Lung (tissue), 12 donors: ENCODE measurements around the gene MYLK. TPM values are rescaled to one million over a fixed set of nuclear protein-coding genes. Genes with fewer than 3 reads are reported as not detected.

Source experiments
- ATAC-seq: fragments of 200-7000 bp; cut with Tn5 transposase; one replicate; pipeline ENCODE4 v1.9.1; 2020; ENCODE audit warnings: moderate number of reproducible peaks; ENCODE audit not compliant: insufficient read depth, low FRiP score
- DNase-seq, 3 donors: peaks; one replicate each; pipeline ENCODE4 v3.0.0-alpha.2; 2013 to 2017
- H3K27ac ChIP-seq, 2 donors: one replicate each; pipeline ENCODE4 v1.5.1; 2013; ENCODE audit warnings: mild to moderate bottlenecking in 2 of 2, moderate library complexity in 2 of 2, control low read depth in 1 of 2, inconsistent platforms in 1 of 2, low read depth in 1 of 2, low read length in 1 of 2
- H3K27me3 ChIP-seq, 3 donors: one replicate each; pipeline ENCODE4 v1.5.1; 2013; ENCODE audit warnings: low read length in 2 of 3; ENCODE audit not compliant: control insufficient read depth in 3 of 3, insufficient read depth in 3 of 3
- H3K36me3 ChIP-seq, 4 donors: one replicate each; pipeline ENCODE4 v1.5.1; 2013; ENCODE audit warnings: low read length in 4 of 4, mild to moderate bottlenecking in 1 of 4, moderate library complexity in 1 of 4; ENCODE audit not compliant: control insufficient read depth in 4 of 4, insufficient read depth in 4 of 4
- H3K4me1 ChIP-seq, 5 donors: one replicate each; pipeline ENCODE4 v1.5.1; 2013; ENCODE audit warnings: low read length in 5 of 5, mild to moderate bottlenecking in 2 of 5, moderate library complexity in 1 of 5; ENCODE audit not compliant: control insufficient read depth in 5 of 5, insufficient read depth in 5 of 5
- H3K4me3 ChIP-seq: one replicate; pipeline ENCODE4 v1.5.1; 2013; ENCODE audit warnings: mild to moderate bottlenecking, control low read depth, moderate library complexity
- H3K9ac ChIP-seq, 2 donors: one replicate each; pipeline ENCODE4 v1.5.1; 2013; ENCODE audit warnings: low read length in 2 of 2, control low read depth in 1 of 2; ENCODE audit not compliant: insufficient read depth in 1 of 2
- H3K9me3 ChIP-seq, 4 donors: one replicate each; pipeline ENCODE4 v1.5.1; 2013; ENCODE audit warnings: low read length in 3 of 4, mild to moderate bottlenecking in 1 of 4, moderate library complexity in 1 of 4; ENCODE audit not compliant: control insufficient read depth in 4 of 4, insufficient read depth in 3 of 4
- WGBS, 2 donors: extraction: QIAGEN DNeasy Blood & Tissue Kit; methylation state at CpG; one replicate each; pipeline ENCODE4 v1.1.7; 2013; 5-methylcytosine and 5-hydroxymethylcytosine counted together
- polyA plus RNA-seq, 2 donors: library from polyadenylated mRNA; stranded (reverse); fragments of 200-250 nt; gene quantifications; one replicate each; pipeline ENCODE4 v1.2.1, GENCODE V29; 2013
- total RNA-seq, 2 donors: library from RNA; depleted of rRNA in 1 of 2; stranded (reverse); fragments of >200 nt in 1 of 2; gene quantifications; one replicate each; pipeline ENCODE4 v1.2.1, GENCODE V29; 2014 to 2021
- TF ChIP-seq, protein P1 (sequence below): IDR thresholded peaks from 2 replicates; pipeline ENCODE4 v1.5.1; 2012; ENCODE audit warnings: mild to moderate bottlenecking; ENCODE audit errors: control extremely low read depth, extremely low read depth
- donor health status: control.
- donor health status: control.
- donor health status: Bipolar disorder and iron deficiency.
- donor health status: healthy.
- donor health status: DM: yes; HTN: yes; CAD: no.

Gene MYLK
- total and polyA plus RNA-seq, 4 donors, result 23.3 to 324 (median 112) TPM

DNA sequence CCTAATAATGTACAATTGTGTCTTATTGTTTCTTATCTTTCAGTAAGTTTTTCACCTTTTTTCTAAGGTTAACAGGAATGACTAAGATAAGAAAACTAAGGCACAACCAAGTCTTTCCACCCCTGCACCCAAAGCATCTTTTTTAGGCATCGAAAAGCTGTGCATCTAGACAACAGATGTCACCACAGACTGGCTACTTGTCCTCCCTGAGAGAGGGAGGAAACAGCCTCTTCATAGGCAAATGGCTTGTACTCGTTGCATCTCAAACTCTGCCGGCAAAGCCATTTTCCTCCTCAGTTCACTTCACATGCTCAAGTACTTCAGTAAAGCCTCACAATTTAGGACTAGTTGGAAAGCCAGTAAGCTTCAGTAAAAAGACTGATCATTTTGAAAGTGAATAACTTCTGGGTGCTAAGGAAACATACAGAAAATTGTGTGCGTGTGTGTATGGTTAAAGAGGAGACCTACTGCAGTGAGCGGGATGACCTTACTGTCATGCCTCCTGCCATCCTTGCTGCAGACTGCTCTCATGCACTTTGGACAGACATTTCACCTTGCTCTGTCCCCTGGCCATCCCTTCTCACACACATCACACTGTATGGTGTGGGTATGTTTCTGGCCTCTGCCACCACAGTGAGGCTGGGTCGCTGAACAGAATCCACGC lies 262.8 kb downstream of the MYLK start:
- DNase-seq, result no peak
- Histone ChIP-seq H3K36me3 (peaks cover 0 to 55% (median 36%) of the 10 kb centered on the region in 4 donors), H3K27ac (no peak overlapping the region)

GRCh38 chr3:123620343-123620742 lies 263.8 kb downstream of the MYLK start:
- peaks cover 3 to 35% (median 8%) of the 10 kb centered on the region in 5 donors for H3K4me1 ChIP-seq
- H3K9ac ChIP-seq, result peak overlapping the region in 1 of 2 donors; percentile 59
- ATAC-seq (peak; percentile 16), DNase-seq (peak; percentile 52 to 83 (median 76))
- WGBS, 2 donors, result 82 to 88% methylated on average over 8 of the region's 8 CpGs
- TF ChIP-seq, protein P1, sequence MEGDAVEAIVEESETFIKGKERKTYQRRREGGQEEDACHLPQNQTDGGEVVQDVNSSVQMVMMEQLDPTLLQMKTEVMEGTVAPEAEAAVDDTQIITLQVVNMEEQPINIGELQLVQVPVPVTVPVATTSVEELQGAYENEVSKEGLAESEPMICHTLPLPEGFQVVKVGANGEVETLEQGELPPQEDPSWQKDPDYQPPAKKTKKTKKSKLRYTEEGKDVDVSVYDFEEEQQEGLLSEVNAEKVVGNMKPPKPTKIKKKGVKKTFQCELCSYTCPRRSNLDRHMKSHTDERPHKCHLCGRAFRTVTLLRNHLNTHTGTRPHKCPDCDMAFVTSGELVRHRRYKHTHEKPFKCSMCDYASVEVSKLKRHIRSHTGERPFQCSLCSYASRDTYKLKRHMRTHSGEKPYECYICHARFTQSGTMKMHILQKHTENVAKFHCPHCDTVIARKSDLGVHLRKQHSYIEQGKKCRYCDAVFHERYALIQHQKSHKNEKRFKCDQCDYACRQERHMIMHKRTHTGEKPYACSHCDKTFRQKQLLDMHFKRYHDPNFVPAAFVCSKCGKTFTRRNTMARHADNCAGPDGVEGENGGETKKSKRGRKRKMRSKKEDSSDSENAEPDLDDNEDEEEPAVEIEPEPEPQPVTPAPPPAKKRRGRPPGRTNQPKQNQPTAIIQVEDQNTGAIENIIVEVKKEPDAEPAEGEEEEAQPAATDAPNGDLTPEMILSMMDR, result no peak
- H3K27ac ChIP-seq, result peak overlapping the region in 1 of 2 donors; percentile 30
- peaks cover 0 to 55% (median 32%) of the 10 kb centered on the region in 4 donors for H3K36me3 ChIP-seq
- no peaks in the 10 kb centered on the region for H3K9me3 ChIP-seq
- no peak overlapping the region for H3K4me3 ChIP-seq
- no peaks in the 10 kb centered on the region for H3K27me3 ChIP-seq

More for the DNA sequence above, 262.8 kb downstream of the MYLK start:
- ATAC-seq, result no peak
- peaks cover 3 to 35% (median 8%) of the 10 kb centered on the region in 5 donors for H3K4me1 ChIP-seq
- 82 to 88% methylated on average over 7 of the region's 7 CpGs for WGBS, 2 donors
- no peak overlapping the region for H3K4me3 ChIP-seq
- H3K27me3 ChIP-seq, result no peaks in the 10 kb centered on the region
- H3K9ac ChIP-seq, result no peak overlapping the region
- TF ChIP-seq, protein P1, result no peak
- H3K9me3 ChIP-seq, result no peaks in the 10 kb centered on the region

DNA sequence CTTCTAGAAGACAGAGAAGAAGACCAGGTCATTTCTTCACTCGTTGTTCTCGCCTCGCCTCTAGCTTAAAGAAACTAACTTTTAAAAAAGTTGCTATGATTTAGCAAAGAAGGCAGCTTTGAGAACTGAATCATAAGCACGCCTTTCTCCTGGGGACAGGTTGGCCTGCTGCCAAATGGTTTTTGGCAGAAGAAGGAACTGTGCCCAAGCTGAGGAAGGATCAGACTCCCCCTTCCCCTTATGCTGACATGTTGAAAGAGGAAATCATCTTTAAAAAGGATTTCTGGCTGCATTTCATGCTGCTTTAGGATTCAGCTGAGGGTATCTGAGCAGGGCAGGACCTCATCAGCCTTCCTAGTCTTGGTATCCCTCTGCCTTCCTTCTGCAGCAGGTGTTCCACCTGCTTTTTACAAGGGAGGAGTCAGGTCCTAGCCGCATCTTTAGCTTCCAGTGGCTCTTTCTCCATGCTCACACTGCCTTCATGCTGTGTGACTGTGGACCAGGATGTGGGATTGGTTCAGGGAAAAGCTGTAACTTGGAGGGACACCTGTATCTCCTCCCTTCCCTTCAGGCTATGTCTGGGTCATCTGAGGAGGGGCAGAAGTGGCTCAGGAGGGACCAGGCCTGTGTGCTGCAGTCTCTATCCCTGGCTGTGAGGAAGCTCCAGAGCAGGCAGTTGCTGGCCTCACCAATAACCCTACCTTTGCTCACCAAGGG lies 265.2 kb downstream of the MYLK start:
- Histone ChIP-seq H3K4me1 (peaks cover 3 to 35% (median 8%) of the 10 kb centered on the region in 5 donors), H3K36me3 (peaks cover 0 to 51% (median 33%) of the 10 kb centered on the region in 4 donors), H3K27ac (peak overlapping the region in 1 of 2 donors; percentile 41), H3K4me3 (no peak overlapping the region), H3K9me3 (no peaks in the 10 kb centered on the region), H3K27me3 (no peaks in the 10 kb centered on the region), H3K9ac (no peak overlapping the region)
- TF ChIP-seq, protein P1, result no peak
- 23 to 32% methylated on average over 5 of the region's 5 CpGs for WGBS, 2 donors
- peak; percentile 91 to 97 (median 95) for DNase-seq
- peak; percentile 56 for ATAC-seq
